ENCODE measurements around the gene DHX30.

Gene DHX30

GRCh38 chr3:47804577-47804976 is 1.6 kb downstream of the DHX30 start:
- DNase-seq: no peak

GRCh38 chr3:47813551-47814177 is 10.7 kb downstream of the DHX30 start:
- DNase-seq: no peak

GRCh38 chr3:47817609-47818008 is 14.7 kb downstream of the DHX30 start:
- no peak for DNase-seq

DNA sequence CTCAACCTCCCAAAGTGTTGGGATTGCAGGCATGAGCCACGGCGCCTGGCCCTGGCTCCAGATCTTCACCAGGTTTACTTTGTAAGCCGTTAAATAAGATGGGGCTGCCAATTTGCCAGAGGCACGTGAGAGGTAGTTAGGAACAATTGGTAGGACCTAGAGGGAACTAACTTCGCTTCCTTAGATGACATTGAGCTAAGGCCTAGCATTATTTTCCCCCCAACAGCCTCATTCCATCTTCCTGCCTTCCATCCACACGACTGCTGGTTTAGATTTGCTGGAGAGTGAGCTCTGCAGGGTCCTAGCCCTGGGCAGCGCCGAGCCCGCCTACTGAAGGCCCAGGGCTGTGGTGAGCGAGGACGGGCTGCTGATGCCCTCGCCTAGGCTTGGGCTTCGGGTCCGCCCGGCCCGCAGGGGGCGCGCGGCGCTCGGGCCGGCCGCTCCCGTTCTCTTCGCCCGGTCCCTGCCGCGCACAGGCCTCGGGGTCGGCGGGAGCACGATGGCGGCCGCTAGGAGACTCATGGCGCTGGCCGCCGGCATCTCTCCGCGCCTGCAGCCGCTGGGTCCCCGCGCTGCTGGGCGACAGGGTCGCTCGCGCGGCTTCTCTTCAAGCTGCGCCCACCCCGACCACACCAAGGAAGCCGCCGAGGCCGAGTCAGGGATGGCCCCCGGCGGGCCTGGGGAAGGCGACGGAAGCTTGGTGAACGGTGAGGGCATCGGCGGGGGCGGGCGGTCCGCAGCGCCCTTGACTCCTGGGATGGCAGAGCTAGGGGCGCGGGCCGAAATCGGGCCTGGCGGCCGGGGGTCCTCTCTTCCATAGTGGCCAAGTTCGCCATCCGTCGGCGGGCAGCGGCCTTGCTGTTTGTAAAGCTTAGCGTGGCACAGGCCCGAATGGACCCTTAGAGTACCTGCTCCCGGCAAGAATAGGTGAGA is 21.9 kb downstream of the DHX30 start:
- DNase-seq: peak; percentile 82 to 84

DNA sequence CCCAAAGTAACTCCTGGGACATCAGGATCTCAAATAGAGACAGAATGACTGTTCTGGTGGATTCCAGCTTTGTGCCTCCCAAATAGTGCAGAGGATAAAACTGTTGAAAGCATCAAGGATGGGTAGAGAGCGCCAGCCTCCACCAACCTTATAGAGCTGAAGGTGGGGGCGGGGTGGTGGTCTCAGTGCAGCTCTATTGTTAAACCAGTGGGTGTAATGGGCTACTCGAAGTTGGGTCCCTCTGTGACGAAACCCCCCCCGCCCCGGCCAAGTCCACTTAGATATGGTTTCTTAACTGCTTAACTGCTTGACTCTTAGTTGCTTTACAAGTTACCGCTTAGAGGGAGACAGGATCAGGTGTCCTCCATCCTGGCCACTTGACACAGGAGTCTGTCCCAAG is 22.7 kb downstream of the DHX30 start:
- DNase-seq: no peak

- DNase-seq: peak in 1 of 2 donors; percentile 2
Observed at GRCh38 chr3:47829482-47829881, 26.5 kb downstream of the DHX30 start.

- no peak for DNase-seq
Observed at GRCh38 chr3:47836986-47837385, 34.0 kb downstream of the DHX30 start.

DNA sequence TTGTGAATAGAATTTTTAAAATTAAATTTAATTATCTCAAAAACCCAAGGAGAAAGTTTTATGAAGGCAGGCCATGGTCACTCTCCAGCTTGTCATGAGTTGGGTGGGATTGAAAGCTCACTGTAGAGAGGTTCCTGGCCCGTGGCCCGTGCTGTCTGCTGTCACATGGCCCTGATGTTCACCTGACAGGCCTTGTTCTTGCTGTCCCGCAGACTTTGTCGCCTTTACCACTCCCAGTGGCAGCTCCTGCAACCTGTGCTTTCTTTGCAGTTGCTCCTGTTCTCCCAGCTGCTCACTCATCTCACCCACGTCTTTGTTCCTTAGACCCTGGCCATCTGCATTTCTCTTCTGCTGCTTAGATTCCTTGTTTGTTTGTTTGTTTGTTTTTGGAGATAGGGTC is 35.6 kb downstream of the DHX30 start:
- no peak for DNase-seq

GRCh38 chr3:47841786-47842349 is 38.9 kb downstream of the DHX30 start:
- no peak for DNase-seq

GRCh38 chr3:47846186-47846879 is 43.4 kb downstream of the DHX30 start:
- DNase-seq: no peak

DNA sequence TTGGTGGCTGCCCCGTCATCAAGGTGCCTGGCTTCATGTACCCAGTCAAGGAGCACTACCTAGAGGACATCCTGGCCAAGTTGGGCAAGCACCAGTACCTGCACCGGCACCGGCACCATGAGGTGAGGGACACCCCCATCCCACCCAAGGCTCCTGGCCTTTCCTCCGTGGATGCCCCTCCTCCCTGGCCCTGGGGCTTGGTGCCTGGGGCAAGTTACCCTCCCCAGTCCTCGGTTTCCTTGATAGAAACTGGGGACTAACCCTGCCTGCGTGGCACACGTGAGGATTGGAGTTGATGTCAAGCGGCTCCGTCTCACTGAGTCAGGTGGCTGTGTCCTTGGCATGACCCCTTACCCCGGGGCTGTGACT is 43.9 kb downstream of the DHX30 start:
- no peak for DNase-seq

DNA sequence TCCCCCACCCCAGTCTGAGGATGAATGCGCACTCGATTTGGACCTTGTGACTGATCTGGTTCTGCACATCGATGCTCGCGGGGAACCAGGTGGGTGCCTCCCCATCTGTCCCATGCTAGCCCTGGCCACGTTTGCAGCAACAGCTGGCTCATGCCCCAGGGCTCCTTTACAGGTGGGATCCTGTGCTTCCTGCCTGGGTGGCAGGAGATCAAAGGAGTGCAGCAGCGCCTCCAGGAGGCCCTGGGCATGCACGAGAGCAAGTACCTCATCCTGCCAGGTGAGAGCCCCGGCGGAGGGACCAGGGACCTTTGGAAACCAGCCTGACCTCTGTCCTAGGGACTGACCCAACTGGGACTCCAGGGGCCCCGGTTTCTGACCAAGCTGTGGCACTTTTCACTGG is 44.3 kb downstream of the DHX30 start:
- no peak for DNase-seq

GRCh38 chr3:47847801-47848518 is 45.0 kb downstream of the DHX30 start:
- DNase-seq: no peak

DNA sequence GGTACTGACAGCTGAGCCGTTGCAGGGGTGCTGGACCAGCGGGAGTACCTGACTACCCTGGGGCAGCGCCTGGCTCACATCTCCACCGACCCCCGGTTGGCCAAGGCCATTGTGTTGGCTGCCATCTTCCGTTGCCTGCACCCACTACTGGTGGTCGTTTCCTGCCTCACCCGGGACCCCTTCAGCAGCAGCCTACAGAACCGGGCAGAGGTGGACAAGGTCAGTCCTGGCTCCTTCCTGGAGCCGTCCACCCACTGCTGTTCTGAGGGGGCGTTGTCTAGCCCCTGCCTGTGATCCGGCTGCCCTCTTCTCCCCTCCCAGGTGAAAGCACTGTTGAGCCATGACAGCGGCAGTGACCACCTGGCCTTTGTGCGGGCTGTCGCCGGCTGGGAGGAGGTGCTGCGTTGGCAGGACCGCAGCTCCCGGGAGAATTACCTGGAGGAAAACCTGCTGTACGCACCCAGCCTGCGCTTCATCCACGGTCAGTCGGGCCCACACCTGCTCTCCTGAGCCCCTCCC is 45.7 kb downstream of the DHX30 start:
- DNase-seq: no peak

GRCh38 chr3:47849186-47849698 is 46.3 kb downstream of the DHX30 start:
- DNase-seq: no peak

DNA sequence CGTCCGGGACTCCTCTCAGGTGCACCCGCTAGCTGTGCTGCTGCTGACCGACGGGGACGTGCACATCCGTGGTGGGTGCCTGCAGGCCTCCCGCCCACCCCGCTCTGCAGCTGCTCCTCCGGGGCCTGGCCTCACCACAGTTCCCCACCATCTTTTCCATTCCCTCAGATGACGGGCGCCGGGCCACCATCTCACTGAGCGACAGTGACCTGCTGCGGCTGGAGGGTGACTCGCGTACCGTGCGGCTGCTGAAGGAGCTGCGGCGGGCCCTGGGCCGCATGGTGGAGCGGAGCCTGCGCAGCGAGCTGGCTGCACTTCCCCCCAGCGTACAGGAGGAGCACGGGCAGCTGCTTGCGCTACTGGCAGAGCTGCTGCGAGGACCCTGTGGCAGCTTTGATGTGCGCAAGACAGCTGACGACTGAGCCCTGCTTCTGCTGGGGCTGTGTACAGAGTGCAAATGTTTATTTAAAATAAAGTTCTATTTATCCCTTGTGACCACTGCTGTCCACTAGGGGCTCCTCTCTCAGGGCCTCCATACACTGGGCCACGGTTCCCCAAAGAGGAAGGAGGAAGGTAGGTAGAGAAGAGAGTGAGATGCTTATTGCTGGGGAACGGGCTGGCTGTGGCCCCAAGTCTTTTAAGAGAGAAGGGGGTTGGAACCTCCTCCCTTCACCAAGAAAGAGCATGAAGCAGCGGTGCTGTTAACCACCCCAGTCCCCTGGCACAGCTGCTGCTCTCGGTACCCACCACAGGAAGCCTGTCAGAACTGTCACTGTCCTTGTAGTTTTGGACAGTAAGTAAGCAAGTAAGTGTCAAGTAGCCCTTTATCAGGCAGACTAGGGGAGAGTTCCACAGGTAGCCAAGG is 47.0 kb downstream of the DHX30 start:
- no peak for DNase-seq

- DNase-seq: no peak
Observed at GRCh38 chr3:47850564-47851410, 47.8 kb downstream of the DHX30 start.

- no peak for DNase-seq
Observed at GRCh38 chr3:47851888-47852603, 49.1 kb downstream of the DHX30 start.
